Ishikawa (cell line): ENCODE results near the gene ZNF593OS.

Experiments used
- CEBPB ChIP-seq: IDR thresholded peaks from 2 replicates; pipeline ENCODE4 v1.6.1; 2012
- CREB1 ChIP-seq: IDR thresholded peaks from 2 replicates; pipeline ENCODE4 v1.6.1; 2012; ENCODE audit warnings: low read depth
- EGR1 ChIP-seq: IDR thresholded peaks from 2 replicates; pipeline ENCODE4 v1.6.1; 2012
- EP300 ChIP-seq: IDR thresholded peaks from 2 replicates; pipeline ENCODE4 v1.6.1; 2012; ENCODE audit warnings: borderline replicate concordance
- FOXM1 ChIP-seq: IDR thresholded peaks from 2 replicates; pipeline ENCODE4 v1.6.1; 2012; ENCODE audit warnings: low read depth, borderline replicate concordance
- MAX ChIP-seq: IDR thresholded peaks from 2 replicates; pipeline ENCODE4 v1.6.1; 2012
- NFIC ChIP-seq: IDR thresholded peaks from 2 replicates; pipeline ENCODE4 v1.6.1; 2012
- RAD21 ChIP-seq: IDR thresholded peaks from 2 replicates; pipeline ENCODE4 v1.6.1; 2012; ENCODE audit warnings: low read depth
- REST ChIP-seq: IDR thresholded peaks from 2 replicates; pipeline ENCODE4 v1.6.1; 2012; ENCODE audit warnings: low read depth, mild to moderate bottlenecking
- TAF1 ChIP-seq: IDR thresholded peaks from 2 replicates; pipeline ENCODE4 v1.6.1; 2012; ENCODE audit warnings: low read depth, mild to moderate bottlenecking
- TCF12 ChIP-seq: IDR thresholded peaks from 2 replicates; pipeline ENCODE4 v1.6.1; 2012; ENCODE audit warnings: low read depth
- TEAD4 ChIP-seq: IDR thresholded peaks from 2 replicates; pipeline ENCODE4 v1.6.1; 2012
- USF1 ChIP-seq: IDR thresholded peaks from 2 replicates; pipeline ENCODE4 v1.6.1; 2012
- YY1 ChIP-seq: IDR thresholded peaks from 2 replicates; pipeline ENCODE4 v1.6.1; 2012; ENCODE audit warnings: low read depth
- ZBTB7A ChIP-seq: IDR thresholded peaks from 2 replicates; pipeline ENCODE4 v1.6.1; 2012; ENCODE audit warnings: low read depth

ZNF593OS gene

GRCh38 chr1:26156285-26157038 lies 15.2 kb downstream of the ZNF593OS start:
- TF ChIP-seq TCF12 = no peak
- TF ChIP-seq CREB1 = no peak
- no peak for TF ChIP-seq NFIC
- TF ChIP-seq USF1 = no peak
- TF ChIP-seq ZBTB7A = no peak
- TF ChIP-seq TAF1 = no peak
- no peak for TF ChIP-seq YY1
- TF ChIP-seq RAD21 = no peak
- TF ChIP-seq TEAD4 = no peak
- TF ChIP-seq EP300 = no peak
- TF ChIP-seq MAX = no peak
- no peak for TF ChIP-seq REST
- TF ChIP-seq EGR1 = no peak
- TF ChIP-seq CEBPB = no peak
- TF ChIP-seq FOXM1 = no peak

- TF ChIP-seq CREB1 (no peak), TCF12 (no peak), MAX (no peak), RAD21 (no peak), NFIC (no peak), TEAD4 (no peak), CEBPB (no peak), EP300 (no peak), FOXM1 (no peak)
Measured at GRCh38 chr1:26155370-26156284, 16.0 kb downstream of the ZNF593OS start.

GRCh38 chr1:26154750-26155149 lies 16.9 kb downstream of the ZNF593OS start:
- TF ChIP-seq NFIC (no peak), CEBPB (no peak), REST (no peak), RAD21 (no peak), TAF1 (no peak), FOXM1 (no peak), CREB1 (no peak), USF1 (no peak), YY1 (no peak), MAX (no peak), EGR1 (no peak), EP300 (no peak), TCF12 (no peak), ZBTB7A (no peak), TEAD4 (no peak)

- TF ChIP-seq CREB1 = no peak
- no peak for TF ChIP-seq MAX
- no peak for TF ChIP-seq ZBTB7A
- no peak for TF ChIP-seq TCF12
- TF ChIP-seq EP300 = no peak
- no peak for TF ChIP-seq USF1
- no peak for TF ChIP-seq YY1
- TF ChIP-seq CEBPB = no peak
- TF ChIP-seq EGR1 = no peak
- TF ChIP-seq TAF1 = no peak
- no peak for TF ChIP-seq REST
- no peak for TF ChIP-seq FOXM1
- no peak for TF ChIP-seq NFIC
- TF ChIP-seq TEAD4 = no peak
- TF ChIP-seq RAD21 = no peak
Measured at GRCh38 chr1:26153966-26154532, 17.6 kb downstream of the ZNF593OS start.
